Erythroblast (primary cell): ENCODE measurements around the gene PADI4.

ENCODE experiments used
- GATA1 ChIP-seq: IDR thresholded peaks from 2 replicates; pipeline ENCODE4 v1.6.1; 2011; ENCODE audit warnings: low read depth, mild to moderate bottlenecking, control low read depth, low read length, moderate library complexity
- POLR2A ChIP-seq: IDR thresholded peaks from 2 replicates; pipeline ENCODE4 v1.6.1; 2011; ENCODE audit warnings: mild to moderate bottlenecking, low read length

DNA sequence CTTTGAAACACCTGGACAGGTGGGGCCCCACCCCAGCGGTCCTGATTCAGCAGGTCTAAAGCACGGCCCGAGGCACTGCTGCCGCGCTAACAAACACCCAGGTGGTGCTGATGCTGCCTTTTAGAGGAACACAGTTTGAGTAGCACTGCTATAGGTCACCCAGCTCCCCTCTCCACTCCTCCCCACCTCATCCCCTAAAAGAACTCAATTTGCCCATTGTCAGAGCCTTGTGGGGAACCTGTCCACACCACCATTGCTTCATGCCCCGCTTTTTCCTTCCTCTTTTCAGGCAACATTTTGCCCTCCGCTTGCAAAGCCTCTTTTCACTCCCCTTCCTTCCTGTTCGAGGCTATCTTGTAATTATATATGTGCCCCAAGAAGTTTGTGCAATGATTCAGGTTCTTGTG, 26.2 kb upstream of the PADI4 start:
- no peak for TF ChIP-seq POLR2A
- no peak for TF ChIP-seq GATA1
